NOMO-1 (cell line): ENCODE measurements around the gene ALDH16A1.

Source experiments
- DNase-seq, 2 experiments: peaks; one replicate each; lab custom pipeline; 2025; ENCODE audit not compliant: unreplicated experiment in 2 of 2; lab: John Stamatoyannopoulos, UW

The ALDH16A1 gene

DNA sequence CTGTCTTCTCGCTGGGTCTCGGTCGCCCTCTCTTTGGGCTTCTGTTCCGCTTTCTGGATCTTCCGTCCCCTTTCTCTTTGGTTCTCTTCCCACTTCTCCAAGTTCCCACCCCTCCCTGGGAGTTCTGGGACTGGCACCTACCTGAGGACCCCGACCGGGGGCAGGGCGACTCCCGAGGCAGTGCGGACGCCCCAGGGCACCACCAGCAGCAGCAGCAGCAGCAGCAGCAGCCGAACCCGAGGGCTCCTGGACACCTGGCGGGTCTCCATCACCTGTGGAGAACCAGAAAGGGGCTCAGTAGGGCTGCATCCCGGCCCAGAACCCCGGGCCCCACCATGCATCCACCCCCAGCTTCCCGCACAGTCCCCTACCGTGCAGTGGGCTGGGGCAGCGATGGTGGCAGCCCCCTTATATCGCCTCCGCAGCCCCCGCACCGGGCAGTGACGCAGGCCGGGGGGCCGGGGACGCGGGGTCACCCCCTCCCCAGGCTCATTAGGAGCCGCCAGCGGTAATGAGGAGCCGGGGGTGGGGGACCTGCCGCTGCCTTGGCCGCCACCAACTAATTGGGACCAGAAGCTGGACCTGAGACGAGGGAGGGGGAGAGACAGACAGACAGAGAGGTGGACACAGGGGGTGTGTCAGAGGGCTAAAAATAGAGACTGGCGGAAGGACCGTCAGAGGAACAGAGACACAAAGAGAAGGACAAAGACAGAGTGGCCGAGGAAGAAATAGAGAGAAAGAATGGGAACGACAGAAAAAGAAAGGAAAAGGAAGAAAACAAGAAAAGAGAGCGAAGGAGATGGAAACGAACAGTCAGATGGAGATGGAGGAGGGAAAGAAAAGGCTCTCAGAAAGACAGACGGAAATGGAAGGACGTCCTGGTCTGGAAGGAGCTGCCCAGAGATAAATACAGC is 29.7 kb upstream of the ALDH16A1 start, which contains the start of gene PTH2:
Gene PTH2, minus strand, starts transcription at position 371 of the 914 bp plus-strand sequence. Its CDS starts 102 bp downstream, at position 269.
- DNase-seq = no peak

DNA sequence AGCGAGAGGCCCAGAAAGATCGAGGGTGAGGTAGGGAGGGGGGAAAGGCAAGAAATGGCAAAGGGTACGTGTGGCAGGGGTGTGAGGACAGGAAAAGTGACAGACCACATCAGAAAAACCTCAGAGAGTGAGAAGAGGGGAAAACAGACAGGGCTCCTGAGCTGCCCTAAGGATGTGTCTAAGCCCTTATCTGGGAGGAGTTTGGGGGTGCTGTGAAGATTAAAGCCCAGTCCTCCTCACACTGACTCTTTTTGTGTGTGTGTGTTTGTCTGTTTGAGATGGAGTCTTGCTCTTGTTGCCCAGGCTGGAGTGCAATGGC is 29.1 kb upstream of the ALDH16A1 start:
- DNase-seq = no peak

DNA sequence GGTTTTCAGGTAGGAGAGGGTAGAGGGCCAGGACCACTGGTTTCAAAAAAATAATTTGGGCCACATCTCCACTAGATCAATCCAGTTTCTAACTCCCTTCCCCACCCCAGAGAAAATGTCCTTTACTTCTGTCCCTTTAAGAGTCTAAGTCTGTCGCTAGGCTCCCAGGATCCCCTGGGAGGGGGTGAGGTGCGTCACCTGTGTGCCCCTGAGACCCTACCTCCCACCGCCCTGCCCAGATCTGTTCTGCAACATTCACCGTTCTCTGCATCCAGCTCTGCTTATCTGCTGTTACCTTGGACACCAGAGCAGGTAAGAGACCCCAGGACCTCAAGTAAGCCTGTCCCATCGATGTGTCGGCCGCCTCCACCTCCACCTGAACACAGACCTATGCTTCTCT is 27.8 kb upstream of the ALDH16A1 start, which contains the start of gene GFY:
Gene GFY, plus strand, starts transcription at position 211 of the 400 bp plus-strand sequence. CDS start 1,043 bp downstream, outside the sequence.
- DNase-seq = no peak

DNA sequence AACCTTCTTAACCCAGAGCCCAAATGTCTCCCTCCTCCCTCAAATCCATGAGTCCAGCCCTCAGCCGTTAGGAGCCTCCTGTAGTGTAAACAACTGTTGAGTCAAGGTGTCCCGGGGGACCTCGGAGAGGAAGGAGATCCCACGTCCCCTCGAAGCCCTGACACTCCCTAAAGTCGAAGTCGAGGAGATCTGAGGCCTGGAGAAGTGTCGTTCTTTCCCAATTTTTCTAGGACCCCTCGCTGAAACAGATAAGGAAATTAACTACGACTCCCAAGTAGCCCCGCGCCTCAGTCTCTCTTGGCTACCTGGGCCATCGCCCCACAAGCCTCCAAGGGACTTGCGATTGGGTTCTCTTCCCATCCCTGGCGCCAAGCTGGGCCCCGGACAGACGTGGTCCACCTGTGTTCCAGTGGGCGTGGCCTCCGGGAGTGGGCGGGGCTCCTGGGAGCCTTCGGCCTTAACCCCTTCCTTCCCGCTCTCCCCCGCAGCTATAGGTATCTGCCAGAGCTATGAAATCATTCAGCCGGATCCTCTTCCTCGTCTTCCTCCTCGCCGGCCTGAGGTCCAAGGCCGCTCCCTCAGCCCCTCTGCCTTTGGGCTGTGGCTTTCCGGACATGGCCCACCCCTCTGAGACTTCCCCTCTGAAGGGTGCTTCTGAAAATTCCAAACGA is 27.0 kb upstream of the ALDH16A1 start:
- DNase-seq = no peak

DNA sequence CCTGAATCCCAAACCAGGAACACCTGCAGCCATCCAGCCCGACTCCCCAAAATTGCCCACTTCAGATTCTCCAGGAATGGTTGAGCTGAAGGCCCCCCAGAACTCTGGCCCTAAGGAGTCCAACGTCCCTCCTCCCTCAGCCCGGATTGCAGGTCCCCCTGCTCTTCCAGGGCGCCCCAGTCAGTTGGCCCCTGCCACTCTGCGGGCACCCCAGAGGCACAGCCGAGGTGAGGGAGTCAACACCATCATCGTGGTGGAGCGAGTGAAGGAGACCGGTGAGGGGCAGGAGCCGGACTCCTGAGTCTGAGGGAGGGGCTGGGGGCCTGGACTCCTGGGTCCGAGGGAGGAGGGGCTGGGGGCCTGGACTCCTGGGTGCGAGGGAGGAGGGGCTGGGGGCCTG is 25.7 kb upstream of the ALDH16A1 start:
- DNase-seq = no peak

DNA sequence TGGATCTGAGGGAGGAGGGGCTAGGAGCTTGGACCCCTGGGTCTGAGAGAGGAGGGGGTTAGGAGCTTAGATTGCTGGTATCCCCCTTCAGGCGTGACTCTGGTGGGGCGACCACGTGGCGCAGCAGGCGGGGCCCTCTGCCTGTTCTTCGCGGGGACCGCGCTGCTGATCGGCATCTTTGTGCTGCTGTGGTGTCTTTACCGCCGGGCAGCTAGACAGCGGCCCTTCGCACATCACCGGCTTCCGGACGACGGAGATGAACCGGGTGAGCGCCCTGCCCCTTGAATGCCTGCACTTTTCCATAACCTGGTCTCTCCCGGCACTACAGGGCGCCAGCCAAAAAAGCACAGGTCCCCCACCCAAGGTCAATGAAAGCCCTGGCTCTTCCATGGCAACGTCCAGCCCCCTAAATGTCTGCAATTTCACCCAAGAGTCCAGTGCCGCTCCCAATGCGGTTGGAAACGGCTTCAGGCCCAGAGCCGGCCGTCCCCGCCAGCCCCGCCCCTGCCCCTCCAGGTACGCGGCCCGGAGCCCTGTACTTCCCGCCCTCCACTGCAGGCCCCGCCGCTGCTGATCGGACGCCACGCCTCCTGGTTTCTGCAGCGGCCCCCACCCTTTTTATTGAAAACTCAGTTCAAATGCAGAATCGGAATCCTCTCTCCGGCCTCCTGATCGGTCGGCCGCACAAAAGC is 25.0 kb upstream of the ALDH16A1 start:
- DNase-seq = no peak

DNA sequence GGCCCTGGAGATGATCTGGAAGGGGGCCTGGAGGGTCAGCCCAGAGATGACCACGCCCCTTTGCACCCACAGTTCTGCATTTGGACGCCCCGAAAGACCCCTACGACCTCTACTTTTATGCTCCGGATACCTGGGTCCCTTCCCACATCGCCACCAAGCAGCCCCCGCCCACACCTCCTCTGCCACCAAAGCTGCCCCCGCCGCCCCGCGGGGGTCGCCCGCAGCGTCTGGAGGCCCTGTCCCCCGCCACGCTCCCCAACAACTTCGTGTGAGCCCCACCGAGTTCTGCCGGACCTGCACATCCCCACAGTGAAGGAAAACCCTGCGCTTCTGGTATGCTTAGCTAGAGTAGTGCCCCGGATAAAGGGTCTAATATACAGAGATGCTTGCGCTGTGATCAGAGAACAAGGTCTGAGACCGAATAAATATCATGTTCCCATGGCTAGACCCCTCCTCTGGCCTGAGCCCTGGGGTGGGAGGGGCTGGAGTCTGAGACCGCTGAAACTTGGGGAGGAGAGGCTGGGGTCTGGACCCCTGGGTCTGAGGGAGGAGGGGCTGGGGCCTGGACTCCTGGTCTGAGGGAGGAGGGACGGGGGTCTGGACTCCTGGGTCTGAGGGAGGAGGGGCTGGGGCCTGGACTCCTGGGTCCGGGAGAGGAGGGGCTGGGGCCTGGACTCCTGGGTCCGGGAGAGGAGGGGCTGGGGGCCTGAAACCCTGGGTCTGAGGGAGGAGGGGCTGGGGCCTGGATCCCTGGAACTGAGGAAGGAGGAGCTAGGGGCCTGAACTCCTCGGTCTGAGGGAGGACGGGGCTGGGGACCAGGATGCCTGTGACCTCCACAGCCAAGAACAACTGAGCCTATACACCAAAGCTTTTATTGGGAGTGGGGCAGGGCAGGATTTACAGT is 24.2 kb upstream of the ALDH16A1 start:
- no peak for DNase-seq

DNA sequence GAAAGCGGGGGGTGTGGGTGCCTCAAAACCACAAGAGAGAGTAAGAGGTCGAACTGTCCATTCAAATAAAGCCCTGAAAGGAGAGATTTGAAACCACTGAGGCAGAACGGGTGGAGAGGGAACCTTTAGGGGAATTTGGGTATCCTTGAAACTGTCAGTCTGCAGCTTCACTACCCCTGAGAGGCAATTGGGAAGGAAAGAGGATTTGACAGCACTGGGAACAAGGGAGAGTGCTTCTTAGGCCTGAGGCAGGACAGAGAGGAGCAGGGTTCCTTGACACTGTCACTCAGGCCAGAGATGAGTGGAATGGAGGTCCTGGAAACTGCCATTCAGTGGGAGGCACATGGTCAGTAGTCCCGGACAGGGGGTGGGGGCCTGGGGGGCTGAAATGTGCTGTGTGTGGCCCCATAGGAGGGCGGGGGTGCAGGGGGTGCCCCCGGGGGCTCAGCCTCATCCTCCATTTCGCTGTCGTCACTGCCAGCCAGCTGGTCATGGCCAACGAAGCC is 22.8 kb upstream of the ALDH16A1 start:
- DNase-seq = no peak

DNA sequence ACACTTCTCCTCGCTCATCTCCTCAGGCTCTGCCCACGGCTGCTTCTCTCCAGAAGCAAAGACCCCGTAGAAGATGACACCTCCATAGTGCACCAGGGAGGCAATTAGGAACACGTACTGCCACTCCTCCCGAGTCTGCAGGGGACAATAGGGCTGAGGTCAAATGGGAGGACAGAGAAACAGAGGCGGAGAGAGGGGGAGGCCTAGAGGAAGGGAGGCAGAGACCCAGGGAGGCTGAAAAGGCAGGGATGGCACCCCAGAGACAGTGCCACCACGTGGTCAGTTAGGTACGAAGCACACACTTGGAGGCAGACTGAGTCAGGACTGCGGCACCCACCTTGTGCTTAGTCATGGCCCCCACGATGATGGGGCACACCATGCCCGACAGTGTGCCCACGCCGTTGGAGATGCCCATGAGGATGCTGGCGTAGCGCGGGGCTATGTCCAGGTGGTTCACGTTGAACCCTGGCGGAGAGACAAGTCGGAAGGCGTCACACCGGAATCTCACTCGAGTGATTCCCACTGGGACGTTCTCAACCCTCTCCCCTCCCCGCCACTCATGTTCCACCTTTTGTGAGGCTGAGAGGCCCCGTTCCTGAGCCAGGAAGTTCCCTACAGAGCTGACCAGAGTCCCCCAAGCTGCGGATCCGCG is 22.2 kb upstream of the ALDH16A1 start:
- DNase-seq = peak in 1 of 2 experiments; percentile 29

DNA sequence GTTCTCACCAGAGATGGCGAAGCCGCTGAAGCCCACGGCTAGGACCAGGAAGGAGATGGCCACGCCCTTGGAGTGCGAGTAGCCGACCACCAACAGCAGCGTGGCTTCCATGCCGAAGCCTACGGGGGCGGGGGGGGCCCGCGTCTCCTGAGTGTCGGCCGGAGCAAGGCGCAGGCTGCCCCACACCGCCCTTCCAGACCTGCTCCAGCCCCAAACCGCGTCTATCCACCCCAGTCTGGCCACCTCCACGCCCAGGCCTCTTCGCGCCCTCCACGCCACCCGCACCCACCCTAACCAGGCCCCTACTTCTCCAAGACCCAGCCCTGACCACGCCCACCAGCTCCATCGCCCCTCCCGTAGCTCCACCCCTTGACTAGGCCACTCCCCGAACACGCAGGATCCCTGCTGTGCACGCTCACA is 21.7 kb upstream of the ALDH16A1 start:
- DNase-seq = no peak

DNA sequence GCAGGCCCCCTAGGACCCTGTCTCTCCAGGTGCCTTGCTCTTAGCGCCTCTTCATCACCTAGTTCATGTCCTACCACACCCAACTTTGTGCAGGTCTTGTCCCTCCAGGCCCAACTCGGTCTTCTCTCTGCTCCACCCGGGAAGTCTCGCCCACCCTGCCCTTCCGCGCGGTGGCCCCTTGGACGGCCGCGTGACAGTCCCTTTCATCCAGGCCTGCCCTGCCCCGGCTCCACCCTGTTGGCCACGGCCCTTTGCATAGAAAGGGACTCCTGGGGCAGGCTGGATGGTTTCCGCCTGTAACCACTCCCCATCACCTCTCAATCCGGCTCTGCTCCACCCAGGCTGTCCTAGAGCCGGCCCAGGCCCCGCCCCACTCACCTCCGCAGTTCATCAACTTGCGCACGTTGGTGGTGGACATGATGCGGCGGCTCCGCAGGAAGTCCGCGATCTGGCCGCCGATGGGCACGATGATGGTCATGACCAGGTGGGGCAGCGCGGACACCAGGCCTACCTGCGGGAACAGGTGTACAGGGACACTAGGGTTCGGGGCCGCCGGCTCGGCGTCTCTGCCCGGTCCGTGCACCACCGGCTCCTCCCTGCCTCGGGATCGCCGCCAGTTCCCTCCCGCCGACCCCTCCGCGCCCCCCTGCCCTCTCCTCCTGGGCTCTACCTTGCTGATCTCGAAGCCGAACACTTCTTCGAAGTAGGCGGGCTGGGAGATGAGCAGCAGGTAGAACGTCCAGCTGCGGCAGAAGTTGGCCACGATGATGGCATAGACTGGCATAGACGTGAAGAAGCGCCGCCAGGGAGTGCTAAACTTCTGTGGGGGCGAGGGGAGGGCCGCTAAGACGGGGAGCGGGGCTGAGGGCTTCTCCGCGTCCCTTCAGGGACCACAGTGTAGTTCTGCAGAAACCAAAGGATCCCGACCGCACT is 20.6 kb upstream of the ALDH16A1 start:
- no peak for DNase-seq

DNA sequence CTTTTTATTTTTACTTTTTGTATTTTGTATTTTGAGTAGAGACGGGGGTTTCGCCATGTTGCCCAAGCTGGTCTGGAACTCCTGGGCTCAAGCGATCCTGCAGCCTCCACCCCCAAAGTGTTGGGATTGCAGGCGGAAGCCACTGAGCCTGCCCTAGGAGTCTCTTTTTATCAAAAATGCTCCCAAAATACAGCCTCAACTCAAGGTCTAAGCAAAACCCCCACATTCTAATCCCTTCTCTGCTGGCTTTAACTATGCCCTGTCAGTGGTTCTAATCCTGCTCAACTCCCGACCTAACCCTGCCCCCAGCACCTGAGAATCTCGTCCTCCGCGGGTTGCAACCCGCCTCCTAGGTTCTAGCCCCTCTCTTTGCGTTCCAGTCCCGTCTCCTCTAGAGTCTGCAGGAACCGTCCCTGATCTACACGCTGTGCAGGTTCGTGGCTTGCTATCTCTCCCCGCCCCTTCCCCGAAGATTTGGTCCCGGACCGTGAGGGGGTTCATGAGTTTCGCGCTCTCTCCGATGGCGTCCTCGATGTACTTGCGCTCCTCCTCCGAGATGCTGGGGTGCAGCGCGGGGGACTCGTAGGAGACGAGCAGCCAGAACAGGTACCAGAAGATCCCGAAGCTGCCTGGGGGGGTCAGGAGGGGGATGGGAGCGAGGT is 19.7 kb upstream of the ALDH16A1 start:
- no peak for DNase-seq

DNA sequence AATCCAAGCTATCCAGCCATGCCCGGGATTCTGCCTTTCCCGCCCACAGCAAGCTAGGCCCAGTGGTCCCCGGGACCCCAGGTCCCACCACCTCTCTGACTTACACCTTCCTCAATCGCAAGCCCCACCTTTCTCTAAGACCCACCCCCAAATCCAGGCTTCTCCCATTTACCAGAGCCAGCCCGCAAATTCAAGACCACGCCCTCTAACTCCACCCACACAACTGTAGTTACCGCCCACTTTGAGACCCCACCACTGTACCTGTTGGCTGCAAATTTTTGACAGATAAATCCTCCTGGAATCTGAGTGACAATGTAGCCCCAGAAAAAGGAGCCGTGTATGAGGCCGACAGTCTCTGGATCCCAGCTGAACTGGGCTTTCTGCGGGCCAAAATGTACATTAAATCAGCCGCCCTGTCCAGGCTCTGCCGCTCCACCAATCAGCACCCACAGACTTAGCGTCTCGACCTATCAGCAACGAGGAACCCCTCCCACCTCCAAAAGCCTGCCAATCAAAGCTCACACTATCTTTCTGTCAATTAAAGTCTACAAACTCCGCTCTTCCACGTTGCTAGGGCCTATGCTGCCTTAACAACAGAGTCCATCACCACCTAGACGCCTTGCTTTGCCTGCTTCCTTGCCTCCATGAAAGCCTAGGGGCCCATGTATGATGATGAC is 18.0 kb upstream of the ALDH16A1 start:
- DNase-seq = no peak

DNA sequence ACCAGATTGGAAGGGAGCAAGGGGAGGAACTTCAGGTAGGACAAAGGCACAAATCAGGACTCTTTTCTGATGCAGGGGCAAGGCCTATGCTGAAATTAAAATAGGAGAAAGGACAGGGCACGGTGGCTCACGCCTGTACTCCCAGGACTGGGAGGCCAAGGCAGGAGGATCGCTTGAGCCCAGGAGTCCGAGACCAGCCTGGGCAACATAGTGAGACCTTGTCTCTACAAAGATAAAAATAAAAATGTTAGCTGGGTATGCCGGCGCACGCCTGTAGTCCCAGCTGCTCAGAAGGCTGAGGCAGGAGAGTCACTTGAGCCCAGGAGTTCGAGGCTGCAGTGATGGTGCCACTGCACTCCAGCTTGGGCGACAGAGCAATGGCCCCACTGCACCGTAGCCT is 17.4 kb upstream of the ALDH16A1 start:
- DNase-seq = no peak

DNA sequence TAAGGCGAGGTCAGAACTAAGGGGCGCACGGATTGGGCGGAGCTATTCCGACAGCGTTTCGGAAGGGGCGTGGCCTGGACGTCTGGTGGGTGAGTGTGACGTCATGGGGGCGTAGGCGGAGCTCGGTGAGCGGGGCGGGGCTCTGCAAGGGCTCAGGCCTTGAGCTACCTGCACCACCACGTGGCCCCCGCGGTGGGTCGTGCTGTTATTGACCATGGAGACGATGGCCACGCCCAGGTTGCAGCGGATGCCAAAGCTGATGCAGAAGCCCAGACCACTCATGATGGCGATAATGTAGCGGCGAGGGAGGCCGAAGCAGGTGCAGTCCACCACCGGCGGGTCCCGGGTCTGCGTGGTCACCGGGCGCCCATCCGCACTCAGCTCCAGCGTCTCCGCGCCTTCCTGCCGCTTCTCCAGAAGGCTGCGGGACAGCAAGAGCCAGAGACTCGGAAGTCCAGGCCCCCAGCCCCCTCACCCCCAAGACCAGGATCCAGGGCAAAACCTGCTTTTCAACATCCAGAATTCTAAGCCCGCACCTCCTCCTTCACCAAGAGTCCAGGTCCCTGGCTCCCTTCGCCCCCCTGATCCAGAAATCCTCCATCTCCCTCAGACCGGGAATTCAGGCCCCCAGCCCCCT is 16.5 kb upstream of the ALDH16A1 start:
- no peak for DNase-seq

DNA sequence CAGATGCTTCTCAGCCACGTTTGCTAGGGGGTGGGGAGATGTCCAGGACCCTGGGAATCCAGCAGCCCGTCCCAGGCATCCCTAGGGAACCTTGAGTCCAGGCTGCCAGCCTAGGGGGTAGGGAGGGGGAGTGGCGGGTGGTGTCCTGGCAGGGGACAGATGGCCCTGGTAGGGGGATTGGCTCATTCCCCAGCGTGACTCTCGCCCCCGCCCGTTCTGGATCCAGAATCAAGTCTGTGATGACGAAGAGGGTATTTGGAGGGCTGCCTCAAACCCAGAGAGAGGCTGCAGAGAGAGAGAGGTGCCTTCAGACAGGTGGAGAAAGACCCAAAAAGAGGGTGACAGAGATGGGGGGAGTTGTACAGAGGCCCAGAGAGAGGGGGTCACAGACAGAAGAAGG is 15.8 kb upstream of the ALDH16A1 start:
- DNase-seq = no peak

DNA sequence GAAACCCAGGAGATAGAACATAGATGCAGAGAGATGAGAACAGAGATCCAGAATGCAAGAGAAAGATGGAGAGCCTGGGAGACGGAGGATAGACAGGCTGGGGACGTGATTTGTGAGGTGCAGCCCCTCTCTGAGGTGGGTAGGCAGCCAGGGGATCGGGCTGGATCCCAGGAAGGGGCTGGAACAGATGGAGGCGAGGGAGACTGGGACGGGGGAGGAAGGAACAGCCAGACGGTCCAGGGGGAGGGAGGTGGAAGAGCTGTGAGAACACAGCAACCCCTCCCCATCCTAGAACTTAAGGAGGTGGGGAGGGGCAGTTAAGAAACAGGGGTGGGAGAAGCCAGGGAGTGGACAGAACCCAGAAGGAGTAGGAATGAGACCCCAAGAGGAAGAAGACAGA is 14.8 kb upstream of the ALDH16A1 start:
- no peak for DNase-seq
